Effector memory CD8-positive, alpha-beta T cell (primary cell): ENCODE measurements around the gene LIPI.
"Not testable (repeated sequence)": the region's sequence is repeated elsewhere in the genome, so short reads cannot be mapped to it uniquely, and the experiment has no call there.

Source experiments
- ATAC-seq: fragments of 150-1000 bp; cut with Tn5 transposase; replicated peaks from 2 replicates; pipeline ENCODE4 v1.10.0; 2021; ENCODE audit warnings: mild to moderate bottlenecking, moderate library complexity
- DNase-seq, 3 experiments: peaks; one replicate each; pipeline ENCODE4 v3.0.0; 2021
- H3K27ac Mint-ChIP-seq, 2 donors: one replicate each; pipeline ENCODE4 v1.8.0; 2022; ENCODE audit warnings: mild to moderate bottlenecking in 2 of 2, mixed read lengths in 2 of 2, moderate library complexity in 2 of 2
- H3K27me3 Mint-ChIP-seq, 2 donors: one replicate each; pipeline ENCODE4 v1.8.0; 2022; ENCODE audit warnings: mixed read lengths in 2 of 2
- H3K36me3 Mint-ChIP-seq: one replicate; pipeline ENCODE4 v1.8.0; 2022; ENCODE audit warnings: mild to moderate bottlenecking, moderate library complexity, mixed read lengths; ENCODE audit not compliant: insufficient read depth
- H3K4me1 Mint-ChIP-seq, 2 donors: one replicate each; pipeline ENCODE4 v1.8.0; 2022; ENCODE audit warnings: low read depth in 2 of 2, mixed read lengths in 2 of 2
- H3K4me3 Mint-ChIP-seq, 2 donors: one replicate each; pipeline ENCODE4 v1.8.0; 2022; ENCODE audit warnings: mild to moderate bottlenecking in 2 of 2, mixed read lengths in 2 of 2, moderate library complexity in 2 of 2
- H3K9me3 Mint-ChIP-seq, 2 donors: one replicate each; pipeline ENCODE4 v1.8.0; 2022; ENCODE audit warnings: mixed read lengths in 2 of 2

The LIPI gene

DNA sequence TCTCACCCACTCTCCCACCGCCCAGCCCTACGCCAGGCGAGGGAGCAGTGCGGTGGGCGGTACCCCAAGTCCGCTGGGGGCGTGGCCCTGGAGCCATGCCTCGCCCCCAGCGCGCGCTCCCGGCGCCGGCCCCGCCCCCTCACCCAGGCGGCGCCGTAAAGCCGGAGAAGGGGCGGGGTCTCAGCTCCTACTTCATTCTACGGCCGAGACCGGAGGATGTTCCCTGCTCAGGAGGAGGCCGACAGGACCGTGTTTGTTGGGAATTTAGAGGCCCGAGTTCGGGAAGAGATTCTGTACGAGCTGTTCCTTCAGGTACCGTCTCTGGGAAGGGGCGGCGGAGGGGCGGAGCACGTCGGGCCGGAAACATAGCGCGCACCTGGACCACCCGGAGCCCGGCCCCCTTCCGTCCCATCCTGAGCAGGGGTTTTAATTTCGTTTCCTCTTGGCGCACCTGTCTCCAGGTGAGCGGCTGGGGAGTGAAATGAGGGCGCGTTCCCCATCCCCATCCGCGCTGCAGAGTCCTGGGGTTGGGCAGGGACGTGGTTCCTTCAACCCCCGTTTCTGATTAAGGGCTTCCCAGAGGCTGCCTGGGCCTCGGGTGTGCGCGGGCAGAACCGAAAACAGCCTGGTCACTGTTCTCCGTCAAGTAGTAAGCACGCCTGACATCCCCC lies 5.4 kb upstream of the LIPI start, which contains the start of gene RBM11:
TSS of gene RBM11 (plus strand) at position 187 of the 671 bp plus-strand sequence. CDS start at position 217, 30 bp downstream.
- Mint-ChIP-seq H3K36me3 (no peaks in the 10 kb centered on the region), H3K4me3 (peak within 1 kb of the TSS; percentile 75 to 81), H3K9me3 (no peaks in the 10 kb centered on the region), H3K27ac (no peak within 1 kb of the TSS), H3K27me3 (peaks cover 17 to 24% of the 10 kb centered on the region in 2 donors), H3K4me1 (peaks cover 0 to 6% of the 10 kb centered on the region in 2 donors)
- peak; percentile 37 to 43 (median 42) for DNase-seq
- ATAC-seq, result peak; percentile 91

DNA sequence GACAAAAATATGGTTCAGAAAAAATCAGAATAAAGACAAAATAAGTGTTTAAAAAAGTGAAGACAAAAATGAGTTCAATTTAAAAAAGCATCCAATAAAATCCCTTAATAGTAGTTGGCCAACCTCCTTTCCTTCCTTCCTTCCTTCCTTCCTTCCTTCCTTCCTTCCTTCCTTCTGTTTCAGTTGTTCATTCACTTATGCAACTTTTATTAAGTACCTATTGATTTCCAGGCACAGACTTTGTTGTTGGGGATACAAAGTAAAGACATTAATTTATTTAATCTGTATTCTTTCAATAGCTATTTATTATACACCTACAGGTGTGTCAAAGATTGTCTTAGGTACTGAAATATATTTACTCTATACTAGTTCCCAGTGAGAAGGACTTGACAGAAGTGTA lies 2.4 kb upstream of the LIPI start:
- Mint-ChIP-seq H3K4me1 (peaks cover 0 to 6% of the 10 kb centered on the region in 2 donors), H3K27me3 (peaks cover 17 to 28% of the 10 kb centered on the region in 2 donors), H3K4me3 (no peak overlapping the region), H3K27ac (no peak overlapping the region), H3K36me3 (no peaks in the 10 kb centered on the region), H3K9me3 (no peaks in the 10 kb centered on the region)
- no peak for ATAC-seq
- no peak for DNase-seq

DNA sequence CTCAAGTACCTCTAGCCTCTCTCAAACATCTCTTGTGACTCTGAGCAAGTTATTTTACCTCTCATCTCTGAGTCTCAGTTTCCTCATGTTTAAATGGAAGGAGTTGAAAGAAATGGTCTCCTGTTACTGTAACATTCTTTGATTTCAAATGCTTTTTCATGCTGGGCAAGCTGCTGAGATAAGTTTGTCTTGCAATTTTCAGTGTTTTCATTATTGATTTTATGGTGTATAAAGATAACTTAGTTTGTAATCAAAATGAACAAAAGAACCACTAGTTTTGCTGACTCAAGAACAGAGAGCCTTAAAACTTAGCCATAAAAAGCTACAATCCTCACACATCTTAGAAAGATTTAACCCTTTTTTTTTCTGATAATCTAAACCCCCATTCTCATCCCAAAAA lies 4.5 kb downstream of the LIPI start:
- ATAC-seq (no peak), DNase-seq (no peak)
- Mint-ChIP-seq H3K27ac (no peak overlapping the region), H3K4me1 (no peaks in the 10 kb centered on the region), H3K36me3 (no peaks in the 10 kb centered on the region), H3K27me3 (peaks cover 0 to 4% of the 10 kb centered on the region in 2 donors), H3K9me3 (no peaks in the 10 kb centered on the region), H3K4me3 (no peak overlapping the region)

DNA sequence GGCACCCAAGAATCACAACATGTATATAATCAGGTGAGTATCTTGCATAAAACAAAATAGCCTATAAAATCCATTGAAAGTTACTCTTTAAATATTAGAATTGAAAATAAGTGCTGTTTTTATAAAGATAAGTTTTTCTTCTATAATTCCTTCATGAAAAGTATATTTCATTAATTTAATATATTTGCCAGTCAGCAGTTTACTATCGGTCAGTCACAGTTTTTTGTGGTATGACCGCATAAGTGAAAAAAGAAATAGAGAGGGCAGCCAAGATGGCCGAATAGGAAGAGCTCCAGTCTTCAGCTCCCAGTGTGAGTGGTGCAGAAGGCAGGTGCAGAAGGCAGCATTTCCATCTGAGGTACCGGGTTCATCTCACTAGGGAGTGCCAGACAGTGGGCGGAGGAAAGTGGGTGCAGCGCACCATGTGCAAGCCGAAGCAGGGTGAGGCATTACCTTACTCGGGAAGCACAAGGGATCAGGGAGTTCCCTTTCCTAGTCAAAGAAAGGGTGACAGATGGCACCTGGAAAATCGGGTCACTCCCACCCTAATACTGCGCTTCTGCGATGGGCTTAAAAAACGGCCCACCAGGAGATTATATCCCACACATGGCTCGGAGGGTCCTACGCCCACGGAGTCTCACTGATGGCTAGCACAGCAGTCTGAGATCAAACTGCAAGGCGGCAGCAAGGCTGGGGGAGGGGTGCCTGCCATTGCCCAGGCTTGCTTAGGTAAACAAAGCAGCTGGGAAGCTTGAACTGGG lies 44.1 kb downstream of the LIPI start:
- not testable (repeated sequence) for H3K4me1 Mint-ChIP-seq, H3K27ac Mint-ChIP-seq, H3K27me3 Mint-ChIP-seq, H3K4me3 Mint-ChIP-seq, DNase-seq, H3K36me3 Mint-ChIP-seq, H3K9me3 Mint-ChIP-seq, ATAC-seq

DNA sequence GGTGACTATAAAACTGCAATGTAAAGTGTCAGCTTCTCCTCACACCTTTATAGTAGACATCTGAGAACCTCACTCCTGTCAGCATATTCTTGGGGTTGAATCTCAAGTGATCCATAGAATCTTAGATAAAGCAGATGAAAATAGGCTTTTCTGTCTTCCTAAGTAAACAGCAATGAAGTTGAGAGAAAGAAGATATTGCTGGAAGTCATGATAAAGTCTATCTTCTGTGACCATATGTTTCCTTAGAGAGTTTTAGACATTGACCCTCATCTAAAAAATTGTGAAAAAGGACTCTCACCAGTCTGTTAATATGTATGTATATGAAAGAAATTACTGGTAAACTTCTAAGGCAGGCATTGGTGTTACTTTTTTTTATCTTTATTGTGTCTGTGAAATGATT lies 66.8 kb downstream of the LIPI start:
- Mint-ChIP-seq H3K4me1 (no peaks in the 10 kb centered on the region), H3K4me3 (no peak overlapping the region), H3K27me3 (peaks cover 0 to 6% of the 10 kb centered on the region in 2 donors), H3K36me3 (no peaks in the 10 kb centered on the region), H3K9me3 (peaks cover 3 to 4% of the 10 kb centered on the region in 2 donors), H3K27ac (no peak overlapping the region)
- DNase-seq (no peak), ATAC-seq (no peak)

DNA sequence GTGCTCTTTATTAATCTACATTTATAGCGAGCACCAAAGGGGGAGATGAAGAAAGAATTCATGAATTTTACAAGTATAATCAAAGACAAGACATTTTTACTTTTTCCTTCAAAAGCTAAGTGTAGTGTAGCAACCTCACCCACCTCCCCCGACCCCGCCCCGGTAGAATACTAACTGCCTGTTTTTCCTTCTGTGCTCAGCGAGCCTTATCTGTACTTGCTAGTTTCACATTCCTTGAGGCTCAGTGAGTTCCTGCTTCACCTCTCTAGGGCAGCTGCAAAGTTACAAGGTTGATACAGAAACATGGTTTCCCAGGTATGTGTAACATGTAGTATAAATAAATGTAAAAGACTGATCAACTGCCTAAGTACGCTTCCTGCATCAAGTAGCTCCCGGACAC lies 86.5 kb downstream of the LIPI start:
- Mint-ChIP-seq H3K9me3 (no peaks in the 10 kb centered on the region), H3K36me3 (peaks cover 8% of the 10 kb centered on the region), H3K4me1 (peaks cover 5 to 6% of the 10 kb centered on the region in 2 donors), H3K4me3 (no peak overlapping the region), H3K27me3 (no peaks in the 10 kb centered on the region), H3K27ac (no peak overlapping the region)
- DNase-seq (no peak), ATAC-seq (no peak)

DNA sequence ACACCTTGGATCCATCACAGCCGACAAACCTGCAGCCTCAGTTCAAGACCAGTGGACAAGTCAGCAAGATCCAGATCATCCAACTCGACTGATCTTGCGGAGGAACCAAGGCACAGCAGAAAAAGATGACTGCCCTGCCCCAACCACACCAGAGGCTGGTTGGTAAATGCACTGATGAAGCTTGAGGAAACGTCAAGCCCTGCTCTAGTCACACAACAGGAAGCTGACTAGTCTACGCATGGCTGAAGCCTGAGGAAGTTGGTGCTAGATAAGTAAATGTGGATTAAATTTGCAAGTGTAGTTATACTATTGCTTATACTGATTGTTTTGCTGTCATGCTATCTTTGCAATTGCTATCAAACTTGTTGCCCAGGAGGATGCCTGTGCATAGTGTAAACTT lies 89.0 kb downstream of the LIPI start:
- DNase-seq, result no peak
- H3K4me1 Mint-ChIP-seq, result peaks cover 5 to 6% of the 10 kb centered on the region in 2 donors
- H3K9me3 Mint-ChIP-seq, result no peaks in the 10 kb centered on the region
- no peak overlapping the region for H3K27ac Mint-ChIP-seq
- peaks cover 8% of the 10 kb centered on the region for H3K36me3 Mint-ChIP-seq
- no peaks in the 10 kb centered on the region for H3K27me3 Mint-ChIP-seq
- H3K4me3 Mint-ChIP-seq, result no peak overlapping the region
- no peak for ATAC-seq

DNA sequence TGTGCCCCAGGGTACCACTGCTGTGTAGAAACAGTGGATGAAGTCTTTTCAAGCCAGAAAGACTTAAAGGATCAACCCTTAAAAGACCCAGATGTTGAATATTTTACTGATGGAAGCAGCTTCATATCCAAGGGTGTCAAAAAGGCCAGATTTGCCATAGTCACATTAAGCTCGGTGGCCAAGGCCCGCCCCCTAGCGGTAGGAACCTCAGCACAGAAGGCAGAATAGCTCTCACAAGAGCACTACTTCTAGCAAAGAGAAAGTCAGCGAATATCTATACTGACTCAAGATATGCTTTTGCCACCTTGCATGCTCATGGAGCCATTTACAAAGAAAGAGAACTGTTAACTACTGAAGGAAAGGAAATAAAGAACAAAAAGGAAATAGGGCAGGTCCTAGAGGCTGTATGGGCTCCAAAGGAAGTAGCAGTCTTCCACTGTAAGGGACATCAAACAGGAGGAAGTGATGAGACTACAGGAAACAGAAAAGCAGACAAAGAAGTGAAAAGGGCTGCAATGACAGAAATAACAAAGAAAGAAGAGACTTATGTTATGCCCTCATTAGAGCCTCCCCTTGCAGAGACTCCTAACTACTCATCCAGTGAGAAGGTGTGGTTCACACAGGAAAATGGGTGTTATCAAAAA lies 90.5 kb downstream of the LIPI start:
- DNase-seq (peak in 2 of 3 experiments; percentile 9 to 36), ATAC-seq (no peak)
- no peak overlapping the region for H3K4me3 Mint-ChIP-seq
- peaks cover 8% of the 10 kb centered on the region for H3K36me3 Mint-ChIP-seq
- H3K27ac Mint-ChIP-seq, result no peak overlapping the region
- no peaks in the 10 kb centered on the region for H3K27me3 Mint-ChIP-seq
- H3K9me3 Mint-ChIP-seq, result no peaks in the 10 kb centered on the region
- H3K4me1 Mint-ChIP-seq, result peaks cover 8 to 16% of the 10 kb centered on the region in 2 donors

DNA sequence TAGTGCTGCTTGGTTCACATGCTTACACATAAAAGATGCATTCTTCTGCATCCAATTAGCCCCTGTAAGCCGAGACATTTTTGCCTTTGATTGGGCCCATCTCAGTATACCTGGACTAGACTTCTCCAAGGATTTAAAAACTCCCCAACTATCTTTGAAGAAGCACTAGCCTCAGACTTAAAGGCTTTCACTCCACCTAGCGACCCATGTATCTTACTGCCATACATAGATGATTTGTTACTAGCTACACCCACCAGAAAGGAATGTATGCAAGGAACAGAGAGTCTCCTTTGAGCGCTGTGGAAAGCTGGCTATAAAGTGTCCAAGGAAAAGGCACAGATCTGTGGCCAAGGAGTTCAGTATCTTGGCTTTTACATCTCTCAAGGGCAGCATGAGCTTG lies 91.7 kb downstream of the LIPI start:
- H3K36me3 Mint-ChIP-seq, result peaks cover 3% of the 10 kb centered on the region
- H3K9me3 Mint-ChIP-seq, result no peaks in the 10 kb centered on the region
- no peak overlapping the region for H3K4me3 Mint-ChIP-seq
- ATAC-seq, result no peak
- no peaks in the 10 kb centered on the region for H3K27me3 Mint-ChIP-seq
- H3K4me1 Mint-ChIP-seq, result peaks cover 8 to 16% of the 10 kb centered on the region in 2 donors
- no peak overlapping the region for H3K27ac Mint-ChIP-seq
- DNase-seq, result no peak

DNA sequence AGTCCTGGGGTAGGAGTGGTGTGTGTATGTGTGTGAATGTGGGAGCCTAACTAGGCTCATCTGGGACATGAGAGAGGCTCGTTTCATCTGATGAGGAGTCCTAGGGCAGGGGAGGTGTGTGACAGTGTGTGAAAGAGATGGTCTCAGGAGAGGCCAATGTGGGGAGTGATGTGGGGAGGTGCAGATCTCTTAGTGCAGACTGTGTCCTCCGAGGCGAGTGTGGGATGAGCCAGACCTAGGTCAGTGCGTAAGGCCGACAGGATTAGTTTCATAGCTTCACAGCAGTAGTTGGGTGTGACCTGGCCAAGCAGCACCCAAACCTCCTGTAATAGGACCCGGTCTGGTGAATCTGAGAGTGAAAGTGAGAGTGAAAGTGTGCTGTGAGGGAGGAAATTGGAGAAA lies 94.7 kb downstream of the LIPI start:
- ATAC-seq, result no peak
- DNase-seq, result no peak
- Mint-ChIP-seq H3K27ac (no peak overlapping the region), H3K27me3 (no peaks in the 10 kb centered on the region), H3K9me3 (peaks cover 0 to 1% of the 10 kb centered on the region in 2 donors), H3K4me3 (no peak overlapping the region), H3K36me3 (peaks cover 3% of the 10 kb centered on the region), H3K4me1 (peaks cover 8 to 16% of the 10 kb centered on the region in 2 donors)

DNA sequence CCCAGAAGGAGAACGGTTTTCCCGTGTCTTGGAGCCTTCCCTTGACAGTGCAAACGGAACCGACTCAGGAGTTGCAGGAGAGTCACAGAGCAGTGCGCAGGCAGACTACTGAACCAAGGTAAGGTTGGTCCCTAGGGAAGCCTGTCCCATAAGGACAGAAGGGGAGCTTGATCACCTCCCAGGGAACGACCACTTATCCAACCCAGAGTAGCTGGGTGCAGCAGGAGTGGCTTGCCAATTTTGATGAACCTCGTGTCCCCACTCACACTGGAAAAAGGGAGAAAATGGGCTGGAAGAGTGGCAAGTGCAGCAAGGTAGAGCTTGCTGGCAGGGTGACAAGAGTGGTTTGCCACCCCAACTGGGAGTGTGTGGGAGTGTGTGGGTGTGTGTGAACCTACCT lies 95.1 kb downstream of the LIPI start:
- Mint-ChIP-seq H3K27ac (no peak overlapping the region), H3K4me3 (no peak overlapping the region), H3K9me3 (peaks cover 0 to 1% of the 10 kb centered on the region in 2 donors), H3K4me1 (peaks cover 8 to 16% of the 10 kb centered on the region in 2 donors), H3K27me3 (no peaks in the 10 kb centered on the region), H3K36me3 (peaks cover 3% of the 10 kb centered on the region)
- DNase-seq, result no peak
- ATAC-seq, result no peak

DNA sequence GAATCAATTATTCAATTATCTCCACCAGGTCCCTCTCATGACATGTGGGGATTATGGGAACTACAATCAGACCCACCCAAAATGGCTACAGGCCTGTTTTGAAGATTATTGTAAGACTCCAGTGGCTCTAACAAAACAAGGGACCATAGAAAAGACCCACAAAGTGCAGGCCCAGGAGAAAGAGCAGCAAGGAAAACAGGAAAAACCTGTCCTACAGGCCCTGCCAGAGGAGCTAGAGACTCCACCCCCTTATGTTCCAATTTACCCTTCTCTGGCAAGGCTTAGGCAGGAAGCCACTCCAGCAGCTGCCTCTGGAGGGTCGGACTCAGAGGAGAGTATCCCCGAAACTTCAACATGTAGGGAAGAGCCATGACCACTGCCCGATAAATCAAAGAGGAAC lies 96.5 kb downstream of the LIPI start:
- ATAC-seq (no peak), DNase-seq (no peak)
- Mint-ChIP-seq H3K27ac (no peak overlapping the region), H3K4me1 (peaks cover 3 to 10% of the 10 kb centered on the region in 2 donors), H3K27me3 (no peaks in the 10 kb centered on the region), H3K9me3 (peaks cover 0 to 1% of the 10 kb centered on the region in 2 donors), H3K36me3 (no peaks in the 10 kb centered on the region), H3K4me3 (no peak overlapping the region)

DNA sequence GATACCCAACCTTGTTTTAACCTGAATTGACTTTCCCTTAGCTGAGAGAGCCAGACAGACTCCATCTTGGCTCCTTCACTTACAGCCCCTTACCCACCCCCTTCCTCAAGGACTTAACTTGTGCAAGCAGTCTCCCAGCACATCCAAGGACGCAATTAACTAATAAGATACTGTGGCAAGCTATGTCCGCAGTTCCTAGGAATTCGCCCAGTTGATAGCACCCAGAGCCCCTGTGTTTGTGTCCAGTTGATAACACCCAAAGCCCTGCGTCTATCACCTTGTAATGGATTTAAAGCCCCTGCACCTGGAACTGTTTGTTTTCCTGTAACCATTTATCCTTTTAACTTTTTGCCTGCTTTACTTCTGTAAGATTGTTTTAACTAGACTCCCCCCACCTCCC lies 106.2 kb downstream of the LIPI start:
- not testable (repeated sequence) for H3K9me3 Mint-ChIP-seq, ATAC-seq, H3K4me1 Mint-ChIP-seq, H3K27me3 Mint-ChIP-seq, DNase-seq, H3K27ac Mint-ChIP-seq, H3K36me3 Mint-ChIP-seq, H3K4me3 Mint-ChIP-seq
